GM23338 (cell line): ENCODE measurements around the gene CPXM2.

Experiments used
- CREB1 ChIP-seq: fragments of 250-450 bp; sonication (Bioruptor Pico); IDR thresholded peaks from 2 replicates; pipeline ENCODE4 v1.5.0; 2020; ENCODE audit warnings: low read depth, mild to moderate bottlenecking, moderate library complexity
- EZH2 ChIP-seq: fragments of 200-600 bp; sonication (generic); IDR thresholded peaks from one replicate; pipeline ENCODE4 v1.8.0; 2017; ENCODE audit warnings: antibody characterized with exemption, mild to moderate bottlenecking, low read depth; ENCODE audit not compliant: unreplicated experiment
- EZH2phosphoT487 ChIP-seq: fragments of 200-600 bp; sonication (generic); IDR thresholded peaks from one replicate; pipeline ENCODE4 v1.8.1; 2018; ENCODE audit warnings: antibody characterized with exemption; ENCODE audit not compliant: unreplicated experiment
- POLR2AphosphoS5 ChIP-seq: IDR thresholded peaks from 2 replicates; pipeline ENCODE4 v1.6.1; 2016; ENCODE audit warnings: antibody characterized with exemption, low read depth
- STAT1 ChIP-seq: IDR thresholded peaks from one replicate; pipeline ENCODE4 v1.6.1; 2016; ENCODE audit warnings: antibody characterized with exemption; ENCODE audit not compliant: unreplicated experiment
- TF ChIP-seq, protein P1 (sequence below), 2 experiments: fragments of 200-600 bp in 1 of 2; sonication (generic) in 1 of 2; conservative IDR thresholded peaks; 2 replicates each; pipeline versions ENCODE4 v1.5.1 to v1.6.1; 2016 to 2017; ENCODE audit warnings: antibody characterized with exemption in 2 of 2, low read depth in 2 of 2, mild to moderate bottlenecking in 2 of 2, moderate library complexity in 1 of 2
- TF ChIP-seq, protein P2 (sequence below): IDR thresholded peaks from 2 replicates; pipeline ENCODE4 v1.6.1; 2016; ENCODE audit warnings: antibody characterized with exemption
- TF ChIP-seq, protein P3 (sequence below): IDR thresholded peaks from one replicate; pipeline ENCODE4 v1.6.1; 2018; ENCODE audit warnings: antibody characterized with exemption; ENCODE audit not compliant: unreplicated experiment

DNA sequence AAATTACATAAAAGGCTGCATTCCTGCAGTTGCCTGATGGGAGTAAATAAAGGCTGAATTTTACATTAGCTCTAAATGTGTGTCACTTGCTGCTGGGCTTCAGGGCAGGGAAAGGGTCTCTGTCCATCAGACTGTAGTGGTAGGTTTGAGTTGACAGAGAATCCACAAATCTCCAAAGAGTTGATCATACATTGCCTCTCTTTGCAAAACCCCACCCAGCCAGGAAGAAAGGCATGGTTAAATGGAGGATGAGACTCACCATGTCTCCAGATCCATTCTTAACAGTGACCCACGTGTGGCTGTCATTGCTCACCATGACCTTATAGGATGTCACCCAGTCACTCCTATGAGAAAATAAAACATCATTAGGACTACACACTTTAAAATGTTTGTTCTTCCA is 92.8 kb downstream of the CPXM2 start:
- TF ChIP-seq, protein P1, sequence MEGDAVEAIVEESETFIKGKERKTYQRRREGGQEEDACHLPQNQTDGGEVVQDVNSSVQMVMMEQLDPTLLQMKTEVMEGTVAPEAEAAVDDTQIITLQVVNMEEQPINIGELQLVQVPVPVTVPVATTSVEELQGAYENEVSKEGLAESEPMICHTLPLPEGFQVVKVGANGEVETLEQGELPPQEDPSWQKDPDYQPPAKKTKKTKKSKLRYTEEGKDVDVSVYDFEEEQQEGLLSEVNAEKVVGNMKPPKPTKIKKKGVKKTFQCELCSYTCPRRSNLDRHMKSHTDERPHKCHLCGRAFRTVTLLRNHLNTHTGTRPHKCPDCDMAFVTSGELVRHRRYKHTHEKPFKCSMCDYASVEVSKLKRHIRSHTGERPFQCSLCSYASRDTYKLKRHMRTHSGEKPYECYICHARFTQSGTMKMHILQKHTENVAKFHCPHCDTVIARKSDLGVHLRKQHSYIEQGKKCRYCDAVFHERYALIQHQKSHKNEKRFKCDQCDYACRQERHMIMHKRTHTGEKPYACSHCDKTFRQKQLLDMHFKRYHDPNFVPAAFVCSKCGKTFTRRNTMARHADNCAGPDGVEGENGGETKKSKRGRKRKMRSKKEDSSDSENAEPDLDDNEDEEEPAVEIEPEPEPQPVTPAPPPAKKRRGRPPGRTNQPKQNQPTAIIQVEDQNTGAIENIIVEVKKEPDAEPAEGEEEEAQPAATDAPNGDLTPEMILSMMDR (conservative IDR thresholded peaks at IDR 0.05; ENCODE audit: low read depth in 2 of 2): no peak
- no peak for TF ChIP-seq POLR2AphosphoS5
- TF ChIP-seq, protein P2, sequence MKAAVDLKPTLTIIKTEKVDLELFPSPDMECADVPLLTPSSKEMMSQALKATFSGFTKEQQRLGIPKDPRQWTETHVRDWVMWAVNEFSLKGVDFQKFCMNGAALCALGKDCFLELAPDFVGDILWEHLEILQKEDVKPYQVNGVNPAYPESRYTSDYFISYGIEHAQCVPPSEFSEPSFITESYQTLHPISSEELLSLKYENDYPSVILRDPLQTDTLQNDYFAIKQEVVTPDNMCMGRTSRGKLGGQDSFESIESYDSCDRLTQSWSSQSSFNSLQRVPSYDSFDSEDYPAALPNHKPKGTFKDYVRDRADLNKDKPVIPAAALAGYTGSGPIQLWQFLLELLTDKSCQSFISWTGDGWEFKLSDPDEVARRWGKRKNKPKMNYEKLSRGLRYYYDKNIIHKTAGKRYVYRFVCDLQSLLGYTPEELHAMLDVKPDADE: no peak
- no peak for TF ChIP-seq EZH2
- TF ChIP-seq CREB1: no peak
- TF ChIP-seq, protein P3, sequence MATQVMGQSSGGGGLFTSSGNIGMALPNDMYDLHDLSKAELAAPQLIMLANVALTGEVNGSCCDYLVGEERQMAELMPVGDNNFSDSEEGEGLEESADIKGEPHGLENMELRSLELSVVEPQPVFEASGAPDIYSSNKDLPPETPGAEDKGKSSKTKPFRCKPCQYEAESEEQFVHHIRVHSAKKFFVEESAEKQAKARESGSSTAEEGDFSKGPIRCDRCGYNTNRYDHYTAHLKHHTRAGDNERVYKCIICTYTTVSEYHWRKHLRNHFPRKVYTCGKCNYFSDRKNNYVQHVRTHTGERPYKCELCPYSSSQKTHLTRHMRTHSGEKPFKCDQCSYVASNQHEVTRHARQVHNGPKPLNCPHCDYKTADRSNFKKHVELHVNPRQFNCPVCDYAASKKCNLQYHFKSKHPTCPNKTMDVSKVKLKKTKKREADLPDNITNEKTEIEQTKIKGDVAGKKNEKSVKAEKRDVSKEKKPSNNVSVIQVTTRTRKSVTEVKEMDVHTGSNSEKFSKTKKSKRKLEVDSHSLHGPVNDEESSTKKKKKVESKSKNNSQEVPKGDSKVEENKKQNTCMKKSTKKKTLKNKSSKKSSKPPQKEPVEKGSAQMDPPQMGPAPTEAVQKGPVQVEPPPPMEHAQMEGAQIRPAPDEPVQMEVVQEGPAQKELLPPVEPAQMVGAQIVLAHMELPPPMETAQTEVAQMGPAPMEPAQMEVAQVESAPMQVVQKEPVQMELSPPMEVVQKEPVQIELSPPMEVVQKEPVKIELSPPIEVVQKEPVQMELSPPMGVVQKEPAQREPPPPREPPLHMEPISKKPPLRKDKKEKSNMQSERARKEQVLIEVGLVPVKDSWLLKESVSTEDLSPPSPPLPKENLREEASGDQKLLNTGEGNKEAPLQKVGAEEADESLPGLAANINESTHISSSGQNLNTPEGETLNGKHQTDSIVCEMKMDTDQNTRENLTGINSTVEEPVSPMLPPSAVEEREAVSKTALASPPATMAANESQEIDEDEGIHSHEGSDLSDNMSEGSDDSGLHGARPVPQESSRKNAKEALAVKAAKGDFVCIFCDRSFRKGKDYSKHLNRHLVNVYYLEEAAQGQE: no peak
- TF ChIP-seq EZH2phosphoT487: no peak
- TF ChIP-seq STAT1: no peak
